ENCODE results near the gene WAC.

DNA sequence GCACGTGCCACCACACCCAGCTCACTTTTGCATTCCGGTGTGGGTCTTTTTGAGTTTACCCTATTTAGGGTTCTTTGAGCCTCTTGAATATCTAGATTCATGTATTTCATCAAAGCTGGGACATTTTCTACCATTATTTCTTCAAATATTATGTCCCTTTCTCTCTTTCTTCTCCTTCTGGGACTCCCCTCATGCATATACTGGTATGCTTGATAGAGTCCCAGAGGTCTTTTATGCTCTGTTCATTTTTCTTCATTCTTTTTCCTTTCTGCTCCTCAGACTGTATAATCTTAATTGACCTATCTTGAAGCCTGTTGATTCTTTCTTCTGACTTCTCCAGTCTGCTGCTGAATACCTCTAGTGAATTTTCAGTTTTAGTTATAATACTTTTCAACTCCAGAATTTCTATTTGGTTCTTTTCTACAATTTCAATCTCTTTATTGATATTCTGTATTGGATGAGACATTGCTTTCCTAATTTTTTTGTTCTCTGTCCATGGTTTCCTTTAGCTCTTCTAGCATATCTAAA, 9.1 kb upstream of the WAC start:
- no peak for TF ChIP-seq EZH2 (IDR thresholded peaks at IDR 0.05; ENCODE audit: low read depth)
- TF ChIP-seq, protein P1, sequence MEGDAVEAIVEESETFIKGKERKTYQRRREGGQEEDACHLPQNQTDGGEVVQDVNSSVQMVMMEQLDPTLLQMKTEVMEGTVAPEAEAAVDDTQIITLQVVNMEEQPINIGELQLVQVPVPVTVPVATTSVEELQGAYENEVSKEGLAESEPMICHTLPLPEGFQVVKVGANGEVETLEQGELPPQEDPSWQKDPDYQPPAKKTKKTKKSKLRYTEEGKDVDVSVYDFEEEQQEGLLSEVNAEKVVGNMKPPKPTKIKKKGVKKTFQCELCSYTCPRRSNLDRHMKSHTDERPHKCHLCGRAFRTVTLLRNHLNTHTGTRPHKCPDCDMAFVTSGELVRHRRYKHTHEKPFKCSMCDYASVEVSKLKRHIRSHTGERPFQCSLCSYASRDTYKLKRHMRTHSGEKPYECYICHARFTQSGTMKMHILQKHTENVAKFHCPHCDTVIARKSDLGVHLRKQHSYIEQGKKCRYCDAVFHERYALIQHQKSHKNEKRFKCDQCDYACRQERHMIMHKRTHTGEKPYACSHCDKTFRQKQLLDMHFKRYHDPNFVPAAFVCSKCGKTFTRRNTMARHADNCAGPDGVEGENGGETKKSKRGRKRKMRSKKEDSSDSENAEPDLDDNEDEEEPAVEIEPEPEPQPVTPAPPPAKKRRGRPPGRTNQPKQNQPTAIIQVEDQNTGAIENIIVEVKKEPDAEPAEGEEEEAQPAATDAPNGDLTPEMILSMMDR (conservative IDR thresholded peaks at IDR 0.05): no peak

Data from PC-9 (cell line).